HEK293T (cell line): ENCODE measurements around the gene CEP57L1.

Experiments
- BHLHE40 ChIP-seq: fragments of 450-650 bp; IDR thresholded peaks from 2 replicates; pipeline ENCODE4 v1.6.1; 2016; ENCODE audit warnings: mild to moderate bottlenecking, moderate library complexity, borderline replicate concordance
- CTBP1 ChIP-seq: fragments of 450-650 bp; IDR thresholded peaks from 2 replicates; pipeline ENCODE4 v1.6.1; 2016; ENCODE audit warnings: borderline replicate concordance
- HDGF ChIP-seq: fragments of 450-650 bp; IDR thresholded peaks from 2 replicates; pipeline ENCODE4 v1.6.1; 2017; ENCODE audit warnings: antibody characterized with exemption, borderline replicate concordance
- L3MBTL2 ChIP-seq: fragments of 450-650 bp; conservative IDR thresholded peaks from 2 replicates; pipeline ENCODE4 v1.6.1; 2016; ENCODE audit warnings: mild to moderate bottlenecking
- NFRKB ChIP-seq: fragments of 450-650 bp; IDR thresholded peaks from 2 replicates; pipeline ENCODE4 v1.6.1; 2016; ENCODE audit warnings: mild to moderate bottlenecking, moderate library complexity
- PKNOX1 ChIP-seq: fragments of 450-650 bp; IDR thresholded peaks from 2 replicates; pipeline ENCODE4 v1.6.1; 2016
- SUZ12 ChIP-seq: fragments of 450-650 bp; IDR thresholded peaks from 2 replicates; pipeline ENCODE4 v1.6.1; 2016; ENCODE audit warnings: mild to moderate bottlenecking
- TARDBP ChIP-seq: fragments of 450-650 bp; IDR thresholded peaks from 2 replicates; pipeline ENCODE4 v1.6.1; 2016

DNA sequence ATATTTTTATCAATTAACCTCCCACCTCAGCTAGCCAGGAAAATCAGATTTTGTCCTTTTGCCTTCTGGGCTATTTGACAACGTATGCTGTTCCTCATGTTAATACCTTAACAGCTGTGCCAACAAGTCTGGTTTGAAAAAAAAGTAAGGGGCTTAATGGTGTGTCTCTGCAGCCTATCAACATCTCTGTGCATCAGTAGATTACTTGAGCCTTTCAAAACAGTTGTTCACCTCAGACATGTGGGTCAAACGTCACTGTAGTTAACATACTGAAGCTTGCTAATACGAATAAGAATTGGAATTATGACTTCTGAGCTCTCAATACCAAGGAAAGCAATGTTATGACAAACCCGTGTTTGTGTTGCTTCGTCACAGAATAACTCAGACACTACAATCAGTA, 23.0 kb downstream of the CEP57L1 start:
- no peak for TF ChIP-seq TARDBP
- no peak for TF ChIP-seq SUZ12
- TF ChIP-seq CTBP1, result no peak
- no peak for TF ChIP-seq BHLHE40
- TF ChIP-seq PKNOX1, result no peak
- TF ChIP-seq NFRKB, result no peak
- no peak for TF ChIP-seq HDGF
- no peak for TF ChIP-seq L3MBTL2
